ENCODE results near the gene SOX4. TPM values are rescaled to one million over a fixed set of nuclear protein-coding genes. Genes with fewer than 3 reads are reported as not detected.

Gene SOX4
- total RNA-seq, 1 experiment from 2014 or later: 67.0 TPM

- H3K36me3 ChIP-seq (ENCODE audit: control insufficient read depth in 1 of 2, insufficient read depth in 2 of 2, low read length in 2 of 2): peaks cover 0 to 9% of the 10 kb centered on the region in 2 experiments; a peak in 1 of 4 replicates
- ChIA-PET RAD21 (ENCODE audit: low non-redundant PET in 1 of 2, low total read pairs in 2 of 2, uncharacterized antibody in 2 of 2, unreplicated experiment in 2 of 2) (interaction anchor here (0.6 kb wide), 2 partner anchors 62 to 101 kb away, joined by 3 to 4 read pairs; no protein-coding TSS in a partner anchor), POLR2A (interaction anchor here (0.6 to 3.5 kb wide), 28 partner anchors 14 to 1266 kb away, joined by 3 to 31 read pairs (median 4); no protein-coding TSS in a partner anchor), CTCF (interaction anchor here (0.6 to 2.1 kb wide), 4 partner anchors 20 to 1244 kb away, joined by 3 to 15 read pairs (median 3); no protein-coding TSS in a partner anchor)
- H3K4me2 ChIP-seq (ENCODE audit: low read length): peak overlapping the region; percentile 88
- H2AFZ ChIP-seq (ENCODE audit: low read depth, low read length, poor library complexity, severe bottlenecking): peak overlapping the region; percentile 0
- ATAC-seq: peak; percentile 28
- intact Hi-C loops (cut with micrococcal nuclease): loop anchor here (5.0 kb wide), 2 partner anchors 153 to 807 kb away; no protein-coding TSS in a partner anchor
- H3K79me2 ChIP-seq (ENCODE audit: insufficient read depth, low read length): peaks cover 45% of the 10 kb centered on the region
- no peaks in the 10 kb centered on the region for H3K9me2 ChIP-seq (ENCODE audit: insufficient read depth)
- H3K27ac ChIP-seq (ENCODE audit: low read depth, low read length): peak overlapping the region; percentile 87
- peaks cover 9 to 35% of the 10 kb centered on the region in 2 experiments for H3K4me1 ChIP-seq (ENCODE audit: control insufficient read depth in 1 of 2, insufficient read depth in 2 of 2, low read length in 2 of 2)
- H3K27me3 ChIP-seq (ENCODE audit: insufficient read depth, low read length): no peaks in the 10 kb centered on the region
- DNase-seq (ENCODE audit: low read depth, low spot score): no peak
- BruUV-seq (replicated peaks): TSS peak; percentile 83
- H3K4me3 ChIP-seq (replicated peaks in 1 of 2; ENCODE audit: low read depth in 1 of 2, low read length in 2 of 2): peak overlapping the region; percentile 69 to 81
- H4K20me1 ChIP-seq (ENCODE audit: insufficient read depth): no peaks in the 10 kb centered on the region
- H3K9ac ChIP-seq (ENCODE audit: low read length): peak overlapping the region; percentile 80
- no peaks in the 10 kb centered on the region for H3K9me3 ChIP-seq (ENCODE audit: control insufficient read depth in 1 of 2, insufficient read depth in 1 of 2, low read depth in 1 of 2, low read length in 2 of 2)
- TF ChIP-seq POLR2A (IDR thresholded peaks at IDR 0.05; ENCODE audit: borderline replicate concordance, extremely low read depth, insufficient read depth, insufficient read length): peak; percentile 2
- TF ChIP-seq ATF3 (IDR thresholded peaks at IDR 0.05): no peak
These were observed 420 bp downstream of the SOX4 start for GRCh38 chr6:21593927-21594415.

GRCh38 chr6:21594416-21595281 lies 1.1 kb downstream of the SOX4 start:
- Histone ChIP-seq H3K79me2 (ENCODE audit: insufficient read depth, low read length) (peaks cover 45% of the 10 kb centered on the region), H3K27ac (ENCODE audit: low read depth, low read length) (peak overlapping the region; percentile 87), H3K36me3 (ENCODE audit: control insufficient read depth in 1 of 2, insufficient read depth in 2 of 2, low read length in 2 of 2) (peaks cover 0 to 9% of the 10 kb centered on the region in 2 experiments; a peak in 1 of 4 replicates), H3K4me2 (ENCODE audit: low read length) (peak overlapping the region; percentile 88), H3K9me2 (ENCODE audit: insufficient read depth) (no peaks in the 10 kb centered on the region), H3K9ac (ENCODE audit: low read length) (peak overlapping the region; percentile 80), H3K4me1 (ENCODE audit: control insufficient read depth in 1 of 2, insufficient read depth in 2 of 2, low read length in 2 of 2) (peaks cover 7 to 31% of the 10 kb centered on the region in 2 experiments), H3K4me3 (replicated peaks in 1 of 2; ENCODE audit: low read depth in 1 of 2, low read length in 2 of 2) (peak overlapping the region; percentile 69 to 81), H4K20me1 (ENCODE audit: insufficient read depth) (no peaks in the 10 kb centered on the region), H3K9me3 (ENCODE audit: control insufficient read depth in 1 of 2, insufficient read depth in 1 of 2, low read depth in 1 of 2, low read length in 2 of 2) (no peaks in the 10 kb centered on the region), H2AFZ (ENCODE audit: low read depth, low read length, poor library complexity, severe bottlenecking) (no peak overlapping the region), H3K27me3 (ENCODE audit: insufficient read depth, low read length) (no peaks in the 10 kb centered on the region)
- DNase-seq (ENCODE audit: low read depth, low spot score): no peak
- RAD21 ChIA-PET (ENCODE audit: low non-redundant PET in 1 of 2, low total read pairs in 2 of 2, uncharacterized antibody in 2 of 2, unreplicated experiment in 2 of 2): interaction anchor here (0.5 to 0.6 kb wide), 3 partner anchors 63 to 333 kb away, joined by 4 to 5 read pairs (median 4); no protein-coding TSS in a partner anchor
- TF ChIP-seq RAD21 (IDR thresholded peaks at IDR 0.05; ENCODE audit: low read depth): no peak
- peak; percentile 28 for TF ChIP-seq TCF7L2 (IDR thresholded peaks at IDR 0.05; ENCODE audit: borderline replicate concordance, extremely low read depth, insufficient read depth, insufficient read length)
- TF ChIP-seq YY1 (IDR thresholded peaks at IDR 0.05; ENCODE audit: extremely low read depth, insufficient replicate concordance, low read depth, low read length): peak; percentile 37
- intact Hi-C loops (cut with micrococcal nuclease): loop anchor here (5.0 kb wide), 3 partner anchors 153 to 807 kb away; no protein-coding TSS in a partner anchor
- CTCF ChIA-PET: interaction anchor here (2.1 kb wide), 1 partner anchor 1031 kb away, joined by 15 read pairs; no protein-coding TSS in a partner anchor
- no TSS peak for BruUV-seq (replicated peaks)
- ATAC-seq: peak; percentile 9; the same call in 1 of the 2 replicates
- POLR2A ChIA-PET: interaction anchor here (0.9 to 3.5 kb wide), 6 partner anchors 13 to 1029 kb away, joined by 3 to 31 read pairs (median 9); no protein-coding TSS in a partner anchor
